ENCODE results near the gene CD46.

CD46 gene

GRCh38 chr1:207830788-207831187 lies 78.9 kb downstream of the CD46 start:
- DNase-seq (ENCODE audit: low read depth): no peak

- DNase-seq (ENCODE audit: low read depth): no peak
These were observed 79.9 kb downstream of the CD46 start for GRCh38 chr1:207831517-207832327.

GRCh38 chr1:207832796-207833195 lies 80.9 kb downstream of the CD46 start:
- no peak for DNase-seq (ENCODE audit: low read depth)

GRCh38 chr1:207833381-207833780 lies 81.5 kb downstream of the CD46 start:
- no peak for DNase-seq (ENCODE audit: low read depth)

- DNase-seq (ENCODE audit: low read depth): no peak
These were observed 82.3 kb downstream of the CD46 start for GRCh38 chr1:207833956-207834660.

- no peak for DNase-seq (ENCODE audit: low read depth)
These were observed 84.1 kb downstream of the CD46 start for GRCh38 chr1:207835958-207836357.

- DNase-seq (ENCODE audit: low read depth): no peak
These were observed 84.9 kb downstream of the CD46 start for GRCh38 chr1:207836591-207837347.

GRCh38 chr1:207837673-207838072 lies 85.8 kb downstream of the CD46 start:
- no peak for DNase-seq (ENCODE audit: low read depth)

GRCh38 chr1:207838156-207839082 lies 86.6 kb downstream of the CD46 start:
- DNase-seq (ENCODE audit: low read depth): no peak

- DNase-seq (ENCODE audit: low read depth): no peak
These were observed 87.2 kb downstream of the CD46 start for GRCh38 chr1:207839083-207839413.

GRCh38 chr1:207840380-207840779 lies 88.5 kb downstream of the CD46 start:
- no peak for DNase-seq (ENCODE audit: low read depth)

GRCh38 chr1:207841293-207841692 lies 89.4 kb downstream of the CD46 start:
- DNase-seq (ENCODE audit: low read depth): no peak

GRCh38 chr1:207841901-207842300 lies 90.0 kb downstream of the CD46 start:
- DNase-seq (ENCODE audit: low read depth): no peak

- no peak for DNase-seq (ENCODE audit: low read depth)
These were observed 90.7 kb downstream of the CD46 start for GRCh38 chr1:207842506-207842905.

- DNase-seq (ENCODE audit: low read depth): no peak
These were observed 92.5 kb downstream of the CD46 start for GRCh38 chr1:207844371-207844770.
